CD4-positive, alpha-beta T cell treated with Interleukin-15 for 1 hour (primary cell): Measurements from ENCODE around the gene PCDH15.

Source experiments
- DNase-seq: peaks from one replicate; pipeline ENCODE4 v3.0.0-alpha.2; 2020

PCDH15 gene

GRCh38 chr10:54342058-54342457, 459.0 kb downstream of the PCDH15 start:
- DNase-seq, result no peak

GRCh38 chr10:54335296-54335695, 465.7 kb downstream of the PCDH15 start:
- no peak for DNase-seq

- no peak for DNase-seq
These were observed 481.7 kb downstream of the PCDH15 start for GRCh38 chr10:54319341-54319740.

GRCh38 chr10:54318470-54318869, 482.6 kb downstream of the PCDH15 start:
- no peak for DNase-seq

- DNase-seq, result no peak
These were observed 486.6 kb downstream of the PCDH15 start for GRCh38 chr10:54314430-54314829.

GRCh38 chr10:54284526-54285193, 516.4 kb downstream of the PCDH15 start:
- no peak for DNase-seq

GRCh38 chr10:54282012-54282411, 519.0 kb downstream of the PCDH15 start:
- DNase-seq, result no peak

GRCh38 chr10:54266395-54266794, 534.6 kb downstream of the PCDH15 start:
- DNase-seq, result no peak

GRCh38 chr10:54262726-54263125, 538.3 kb downstream of the PCDH15 start:
- no peak for DNase-seq

GRCh38 chr10:54259104-54259503, 541.9 kb downstream of the PCDH15 start:
- no peak for DNase-seq

GRCh38 chr10:54234832-54235231, 566.2 kb downstream of the PCDH15 start:
- DNase-seq, result no peak

GRCh38 chr10:54203401-54203800, 597.6 kb downstream of the PCDH15 start:
- DNase-seq, result no peak

GRCh38 chr10:54198051-54198450, 603.0 kb downstream of the PCDH15 start:
- no peak for DNase-seq

GRCh38 chr10:54194806-54195205, 606.2 kb downstream of the PCDH15 start:
- no peak for DNase-seq

GRCh38 chr10:54159924-54160323, 641.1 kb downstream of the PCDH15 start:
- DNase-seq, result no peak

- no peak for DNase-seq
These were observed 652.5 kb downstream of the PCDH15 start for GRCh38 chr10:54148508-54148907.

GRCh38 chr10:54139819-54140428, 661.1 kb downstream of the PCDH15 start:
- DNase-seq, result no peak

GRCh38 chr10:54137396-54137795, 663.6 kb downstream of the PCDH15 start:
- DNase-seq, result no peak

- no peak for DNase-seq
These were observed 667.8 kb downstream of the PCDH15 start for GRCh38 chr10:54133203-54133602.

GRCh38 chr10:54131833-54132232, 669.2 kb downstream of the PCDH15 start:
- no peak for DNase-seq

GRCh38 chr10:54130394-54130793, 670.6 kb downstream of the PCDH15 start:
- DNase-seq, result no peak

GRCh38 chr10:54125098-54125747, 675.8 kb downstream of the PCDH15 start:
- DNase-seq, result no peak

- no peak for DNase-seq
These were observed 676.7 kb downstream of the PCDH15 start for GRCh38 chr10:54124209-54124885.

GRCh38 chr10:54120806-54121205, 680.2 kb downstream of the PCDH15 start:
- no peak for DNase-seq
